ENCODE data around the gene ELF4.
"Not testable (repeated sequence)": the region's sequence is repeated elsewhere in the genome, so short reads cannot be mapped to it uniquely, and the experiment has no call there.

The ELF4 gene

DNA sequence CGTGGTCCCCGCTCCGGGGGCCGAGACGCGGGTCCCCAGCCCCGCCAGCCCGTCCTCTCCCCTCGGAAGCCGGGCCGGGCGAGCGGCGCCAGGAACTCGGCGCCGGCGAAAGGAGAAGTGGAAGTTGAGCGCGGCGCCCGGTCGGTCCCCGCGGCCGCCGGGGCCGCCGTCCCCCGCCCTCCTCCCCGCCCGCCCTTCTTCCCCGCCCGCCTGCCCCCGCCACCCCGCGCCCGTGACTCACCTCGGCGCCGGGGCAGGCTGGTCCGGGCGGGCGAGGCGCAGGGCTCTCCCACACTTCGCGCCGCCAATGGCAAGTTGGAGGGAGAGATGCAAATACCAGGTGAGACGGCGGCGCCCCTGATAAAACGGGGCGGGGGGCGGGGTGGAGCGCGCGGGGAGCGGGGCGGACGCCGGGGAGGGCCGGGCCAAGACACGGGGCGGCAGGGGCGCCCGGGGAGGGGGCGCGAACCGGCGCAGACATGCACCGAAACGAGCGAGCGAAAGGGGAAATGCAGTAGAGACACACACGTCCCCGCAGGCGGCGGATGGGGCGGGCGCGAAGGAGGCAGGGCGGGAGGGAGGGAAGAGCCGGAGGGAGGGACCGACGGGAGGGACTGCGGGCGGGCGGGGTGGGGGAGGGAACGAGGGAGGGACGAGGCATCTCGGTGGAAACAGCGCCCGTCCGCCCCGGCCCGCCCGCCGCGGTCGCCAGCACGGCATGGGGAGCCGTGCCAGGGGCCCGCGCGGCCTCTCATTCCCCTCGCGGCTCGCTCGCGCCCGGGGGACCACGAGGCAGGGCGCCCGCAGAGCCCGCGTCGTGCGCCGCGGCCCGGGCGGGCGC lies at the start of gene ELF4:
Gene ELF4, minus strand, starts transcription at position 119 of the 841 bp plus-strand sequence. CDS start 29,167 bp downstream, outside the sequence.
- DNase-seq, result peak; percentile 16 to 80

DNA sequence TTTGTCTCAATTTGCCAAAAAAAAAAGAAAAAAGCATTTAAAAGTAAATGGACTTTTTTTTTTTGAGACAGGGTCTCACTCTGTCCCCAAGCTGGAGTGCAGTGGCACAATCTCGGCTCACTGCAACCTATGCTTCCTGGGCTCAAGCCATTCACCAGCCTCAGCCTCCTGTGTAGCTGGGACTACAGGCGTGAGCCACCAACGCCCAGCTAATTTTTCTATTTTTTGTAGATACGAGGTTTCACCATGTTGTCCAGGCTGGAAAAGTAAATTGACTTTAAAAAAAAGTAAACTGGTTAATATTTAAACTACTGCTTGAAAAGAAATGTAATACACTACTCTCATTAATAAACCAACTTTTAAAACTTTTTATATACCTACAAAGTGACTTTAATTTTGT lies 49.5 kb upstream of the ELF4 start:
- no peak for DNase-seq

DNA sequence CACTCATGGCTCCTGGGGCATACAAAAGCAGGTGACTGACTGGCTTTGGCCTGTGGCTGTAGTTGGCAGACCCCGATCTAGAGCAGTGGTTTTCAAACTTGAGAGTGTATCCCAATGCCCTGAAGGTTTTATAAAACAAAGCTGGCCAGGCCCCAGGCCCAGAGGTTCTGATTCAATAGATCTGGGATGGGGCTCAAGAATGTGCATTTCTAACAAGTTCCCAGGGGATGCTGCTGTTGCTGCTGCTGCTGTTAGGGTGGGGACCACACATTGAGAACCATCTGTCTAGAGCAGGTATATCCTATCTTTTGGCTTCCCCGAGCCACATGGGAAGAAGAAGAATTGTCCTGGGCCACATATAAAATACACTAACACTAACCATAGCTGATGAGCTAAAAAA lies 48.0 kb upstream of the ELF4 start:
- no peak for DNase-seq

DNA sequence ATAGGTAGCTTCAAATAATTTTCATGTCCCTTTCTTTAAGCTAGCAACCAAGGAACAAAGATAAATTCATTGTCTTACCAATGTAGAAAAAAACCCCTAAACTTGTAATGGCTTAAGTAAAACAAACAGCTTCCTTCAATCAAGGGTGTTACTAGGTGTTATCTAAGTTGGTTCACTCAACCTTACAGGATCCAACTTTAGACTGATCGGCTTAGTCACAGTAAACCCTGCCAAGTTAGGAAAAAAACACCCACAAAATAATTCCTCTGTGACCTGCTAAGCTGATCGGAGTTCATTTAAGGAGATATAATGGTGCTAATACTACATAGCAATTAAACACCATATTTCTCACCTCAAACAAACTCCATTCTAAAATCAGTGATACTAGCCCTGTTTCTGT lies 45.3 kb upstream of the ELF4 start:
- no peak for DNase-seq

DNA sequence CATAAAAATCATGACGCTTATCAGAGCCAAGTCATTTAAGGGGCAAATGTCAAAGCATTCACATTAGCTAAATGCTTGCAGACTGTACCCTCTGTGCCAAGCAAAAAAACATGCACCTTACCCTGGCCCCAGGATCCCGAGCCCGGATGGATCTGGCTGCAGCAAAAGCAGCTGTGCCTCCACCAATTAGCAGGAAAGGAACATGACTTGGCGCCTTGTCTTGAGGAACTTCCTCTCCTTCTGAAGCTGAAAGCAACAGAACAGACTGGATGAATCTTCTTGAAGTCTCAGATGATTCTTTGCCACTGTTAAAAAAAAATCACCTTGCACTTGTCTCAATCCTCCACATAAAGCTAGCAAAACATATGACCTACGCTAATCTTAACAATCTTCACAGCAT lies 37.3 kb upstream of the ELF4 start:
- DNase-seq, result no peak

DNA sequence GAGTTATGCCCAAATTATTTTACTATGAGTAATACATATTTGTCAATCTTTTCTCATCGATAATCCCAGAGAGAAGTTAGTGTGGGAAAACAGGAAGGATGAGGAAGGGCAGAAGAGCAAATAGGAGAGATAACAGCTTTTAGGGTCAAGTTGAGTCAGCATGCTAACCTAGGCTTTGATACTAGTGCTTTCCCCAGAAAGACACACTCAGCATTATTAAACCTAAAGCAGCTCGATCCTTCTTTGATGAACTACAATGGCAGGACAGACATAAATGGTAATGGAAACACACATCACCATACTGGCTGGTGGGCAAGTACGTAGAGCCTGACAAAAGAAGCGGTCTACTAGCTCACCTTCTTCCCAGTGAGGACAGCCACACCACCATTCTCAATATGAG lies 34.8 kb upstream of the ELF4 start:
- no peak for DNase-seq

DNA sequence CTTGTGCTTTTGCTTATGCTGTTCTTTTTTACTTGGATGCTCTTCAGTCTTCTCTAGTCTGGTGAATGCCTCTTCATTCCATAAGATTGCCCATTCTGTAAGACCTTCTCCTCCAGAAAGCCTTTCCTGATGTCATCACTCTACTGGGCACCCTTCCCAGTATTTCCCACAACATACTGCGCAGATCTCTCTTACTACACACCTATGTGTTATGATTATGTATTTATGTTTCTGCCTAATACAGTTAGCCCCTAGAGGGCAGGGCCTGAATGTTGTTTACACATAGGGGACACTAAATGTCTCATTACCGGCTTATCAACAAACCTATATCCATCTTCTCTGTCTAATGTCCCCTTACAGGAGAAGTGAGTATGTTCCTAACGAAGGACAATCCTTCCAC lies 34.2 kb upstream of the ELF4 start:
- DNase-seq, result no peak

DNA sequence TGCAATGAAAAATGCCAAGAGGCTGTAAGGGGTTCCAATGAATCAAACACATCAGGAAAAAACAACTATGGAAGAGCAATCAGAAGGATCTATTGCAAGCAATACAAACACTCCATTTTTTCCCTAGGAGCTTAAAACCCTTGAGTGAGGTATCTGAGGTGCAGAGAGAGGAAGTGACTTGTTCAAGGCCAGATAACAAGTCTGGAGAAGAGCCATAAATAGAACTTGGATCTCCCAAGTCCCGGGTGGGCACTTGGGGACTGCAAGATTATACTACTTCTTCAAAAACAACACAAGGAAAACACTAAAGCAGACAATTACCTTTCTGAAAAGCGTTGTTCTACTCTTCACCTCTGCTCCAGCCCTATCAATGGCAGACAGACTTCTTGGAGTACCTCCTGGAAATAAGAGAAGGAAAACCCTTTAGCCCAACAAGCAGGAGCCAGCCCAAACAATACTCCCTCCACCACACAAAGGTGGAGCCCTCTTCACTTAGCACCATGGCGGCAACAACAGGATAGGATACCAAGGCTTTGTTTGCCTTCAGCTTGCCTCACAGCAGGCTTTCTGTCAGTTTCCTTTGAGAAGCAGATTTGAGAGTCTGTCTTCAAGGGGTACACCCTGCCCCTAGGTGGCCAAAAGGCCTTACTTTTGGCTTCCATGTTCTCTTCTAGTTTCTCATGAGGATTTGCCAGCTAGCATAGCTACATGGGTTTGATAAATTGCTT lies 29.3 kb upstream of the ELF4 start:
- DNase-seq, result no peak

DNA sequence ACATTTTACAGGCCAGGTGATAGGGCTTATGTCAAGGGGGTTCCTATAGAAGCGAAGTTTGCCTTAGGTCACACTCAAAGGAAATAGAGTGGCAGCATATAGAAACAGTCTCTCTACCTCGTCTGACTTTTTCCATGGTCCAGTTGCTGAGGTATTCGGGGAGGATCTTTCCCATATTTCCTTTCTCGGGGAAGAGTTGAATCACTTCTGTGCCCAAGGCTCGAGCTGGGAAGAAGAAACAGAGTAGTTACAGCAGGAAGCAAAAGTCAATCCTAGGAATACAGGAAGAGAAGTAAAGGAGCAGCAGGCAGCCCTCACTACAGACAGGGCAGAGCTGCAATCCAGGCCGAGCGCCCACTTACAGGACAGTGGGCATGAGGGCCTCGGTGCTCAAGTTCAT lies 26.7 kb upstream of the ELF4 start:
- DNase-seq, result no peak

DNA sequence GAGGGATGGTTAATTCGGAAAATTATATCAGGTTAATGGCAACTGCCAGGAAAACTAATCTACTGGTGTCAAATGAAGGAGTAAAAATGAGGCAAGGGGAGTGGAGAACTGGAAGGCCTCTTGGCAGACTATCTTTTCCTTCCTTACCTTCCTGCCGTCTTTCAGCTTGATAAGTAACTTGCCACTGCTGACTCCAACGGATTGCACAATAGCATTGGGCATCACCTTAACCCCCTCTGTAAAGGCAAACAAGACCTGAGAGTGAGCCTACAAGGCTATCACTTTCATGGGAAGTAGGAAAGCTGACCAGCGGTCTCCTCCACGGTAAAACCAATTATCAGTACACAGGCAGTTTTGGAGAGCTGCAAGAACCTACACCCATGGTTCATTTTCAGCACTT lies 26.2 kb upstream of the ELF4 start:
- no peak for DNase-seq

DNA sequence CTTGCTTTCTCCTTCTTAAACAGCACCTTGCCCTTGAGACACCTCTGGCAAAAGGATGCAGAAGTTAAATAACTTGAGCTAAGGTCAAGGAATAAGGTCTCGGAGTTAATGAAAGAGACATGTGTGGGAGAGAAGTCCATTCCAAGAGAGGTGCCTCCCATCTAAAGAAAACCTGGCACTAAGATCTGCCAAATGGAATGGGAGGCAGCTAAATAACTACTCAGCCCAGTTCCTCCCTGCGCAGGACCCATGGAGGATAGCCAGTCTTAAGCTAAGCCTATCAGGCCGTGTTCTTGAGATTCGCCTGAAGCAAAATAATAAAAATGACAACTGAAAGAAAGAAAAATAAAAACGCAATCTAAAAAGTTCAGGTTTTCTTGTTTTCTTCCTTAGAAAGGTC lies 20.7 kb upstream of the ELF4 start:
- DNase-seq, result no peak

DNA sequence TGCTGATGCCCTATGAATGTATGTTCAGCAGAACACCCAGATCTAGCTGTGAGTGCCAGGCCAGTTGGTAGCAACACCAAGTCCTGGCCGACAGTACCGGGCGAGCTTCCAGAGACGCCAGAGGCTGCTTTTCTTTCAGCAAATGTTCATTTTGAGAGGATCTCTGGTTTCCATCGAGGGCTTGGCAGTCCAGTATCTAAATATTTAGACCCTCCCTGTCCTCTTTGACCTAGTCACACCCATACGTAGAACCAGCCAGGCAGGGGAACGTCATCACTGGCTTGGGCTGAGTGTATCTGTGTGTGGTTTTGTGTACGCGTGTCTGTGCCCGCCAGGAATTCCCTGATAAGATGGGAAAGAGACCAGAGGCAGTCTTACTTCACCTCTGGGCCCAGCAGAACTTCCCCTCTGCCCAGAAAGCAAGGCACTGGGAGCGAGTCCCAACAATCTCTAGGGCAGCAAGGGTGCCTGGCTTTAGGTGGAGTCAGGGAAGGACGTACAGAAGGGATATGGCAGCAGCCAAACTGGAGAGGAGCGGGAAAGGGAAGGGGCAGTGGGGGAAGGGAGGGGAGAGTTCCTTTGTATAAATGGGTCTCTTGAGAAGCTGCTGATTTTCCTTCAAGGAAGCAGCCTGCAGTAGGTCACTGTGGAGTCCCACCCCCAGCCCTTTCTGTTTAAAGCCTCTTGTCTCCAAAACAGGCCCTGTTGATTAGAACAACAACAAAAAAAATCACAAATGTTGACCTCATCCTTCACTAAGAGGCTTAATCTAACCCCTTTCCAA lies 15.0 kb upstream of the ELF4 start:
- DNase-seq, result no peak

DNA sequence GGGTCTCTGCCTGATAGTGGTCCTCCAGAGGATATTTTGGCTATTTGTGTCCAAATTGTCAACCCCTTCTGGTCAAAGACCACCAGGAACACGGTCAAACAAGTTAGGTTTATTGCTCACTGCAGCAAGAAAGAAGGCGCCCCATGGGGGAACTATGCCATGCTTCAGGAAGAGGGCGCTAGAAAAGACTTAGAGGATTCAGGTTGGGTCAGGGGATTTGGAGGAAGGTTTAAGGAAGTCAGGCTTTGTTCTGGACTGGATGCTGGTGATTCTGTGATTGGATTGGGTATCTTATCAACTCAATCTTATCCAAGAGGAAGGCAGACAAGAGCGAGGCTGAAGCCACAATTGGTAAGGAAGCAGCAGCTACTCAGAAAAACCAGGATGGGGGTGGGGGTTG lies 14.3 kb upstream of the ELF4 start:
- DNase-seq, result no peak

DNA sequence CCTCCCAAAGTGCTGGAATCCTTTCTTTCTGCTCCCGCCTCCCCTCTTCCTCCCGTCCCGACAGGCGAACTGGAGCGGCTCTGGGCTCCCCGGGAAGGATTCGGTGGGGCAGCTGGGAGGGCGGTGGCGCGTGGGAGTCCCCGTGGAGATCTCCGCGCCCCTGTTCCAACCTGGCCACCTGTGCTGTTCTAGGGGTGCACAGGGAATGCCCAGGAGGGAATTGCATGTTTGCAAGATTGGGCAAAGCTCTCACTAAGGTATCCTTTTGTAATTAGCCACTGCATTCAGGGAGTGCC lies 11.2 kb upstream of the ELF4 start:
- no peak for DNase-seq

DNA sequence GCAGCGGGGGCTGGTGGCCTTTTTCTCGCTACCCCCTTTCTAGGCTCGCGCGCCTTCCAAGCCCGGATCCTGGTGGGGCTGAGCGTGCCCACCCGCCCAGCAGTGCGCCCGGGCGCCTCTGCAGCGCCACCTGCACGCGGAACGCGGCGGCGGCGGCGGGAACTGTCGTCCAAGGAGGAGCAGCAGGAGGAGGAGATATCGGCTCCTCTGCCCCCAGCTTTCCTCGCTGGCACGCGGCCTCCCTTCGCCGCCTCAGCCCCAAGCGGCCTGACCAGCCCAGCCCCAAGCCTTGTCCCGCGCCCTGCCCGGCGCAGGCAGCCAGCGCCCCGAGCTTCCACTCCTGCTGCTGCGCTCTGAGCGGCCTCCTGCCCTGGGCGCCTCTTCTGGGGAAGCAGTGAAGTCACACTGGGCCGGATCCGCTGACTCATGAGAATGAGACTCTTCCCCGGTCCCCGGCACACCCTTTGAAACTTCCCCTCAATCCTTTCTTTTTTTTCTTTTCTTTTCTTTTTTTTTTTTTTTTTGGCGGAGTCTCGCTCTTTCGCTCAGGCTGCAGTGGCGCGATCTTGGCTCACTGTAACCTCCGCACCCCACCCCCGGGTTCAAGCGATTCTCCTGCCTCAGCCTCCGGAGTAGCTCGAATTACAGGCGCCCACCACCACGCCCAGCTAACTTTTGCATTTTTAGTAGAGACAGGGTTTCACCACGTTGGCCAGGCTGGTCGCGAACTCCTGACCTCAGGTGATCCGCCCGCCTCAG lies 10.6 kb upstream of the ELF4 start:
- peak; percentile 21 to 76 for DNase-seq

DNA sequence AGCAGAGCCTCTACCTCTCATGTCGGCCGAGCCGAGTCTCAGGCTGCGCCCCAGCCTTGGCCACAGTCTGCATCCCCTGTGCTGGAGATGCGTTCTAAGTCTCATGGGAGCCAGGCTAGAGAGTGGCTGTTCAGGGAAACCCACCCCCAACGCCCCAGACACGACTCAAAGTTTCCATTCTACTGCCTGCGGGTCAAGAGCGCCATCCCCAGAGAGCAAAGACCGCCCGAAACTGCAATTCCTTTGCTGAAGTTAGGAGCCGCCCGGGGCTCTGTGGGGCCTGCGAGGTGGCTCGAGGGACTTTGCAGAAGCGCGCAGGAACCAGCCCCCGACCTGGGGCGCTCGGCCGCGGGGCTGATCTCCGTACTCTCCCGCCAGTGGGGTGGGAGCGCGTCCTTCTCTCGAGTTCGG lies 10.0 kb upstream of the ELF4 start:
- peak in 1 of 2 experiments; percentile 57 for DNase-seq

DNA sequence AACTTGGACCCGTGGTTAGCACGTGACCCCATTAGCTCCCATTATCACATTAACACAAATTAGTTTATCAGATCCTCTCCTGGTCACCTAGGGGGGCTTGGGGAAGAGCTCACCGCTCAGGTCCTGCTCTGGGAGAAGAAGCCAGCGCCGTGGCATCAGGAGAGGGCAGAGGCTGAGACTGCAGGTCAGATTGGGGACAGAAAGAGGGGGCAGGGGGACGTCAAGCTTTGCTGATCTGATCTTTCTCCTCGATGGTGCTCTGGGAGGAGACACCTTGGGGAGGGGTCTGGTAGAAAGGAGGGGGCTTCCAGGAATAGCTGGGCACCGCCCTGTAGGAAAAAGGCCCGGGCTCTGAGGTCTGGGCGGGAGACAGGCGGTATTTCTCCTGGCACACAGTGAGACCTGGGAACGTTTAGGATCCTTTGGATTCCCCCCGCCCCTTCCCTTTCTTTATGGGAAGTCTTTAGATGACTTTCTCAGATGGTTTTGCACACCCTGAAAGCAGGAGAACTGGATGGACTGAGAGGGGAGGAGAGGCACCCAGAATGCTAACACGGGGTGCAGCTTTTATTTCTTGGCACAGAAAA lies 9.1 kb upstream of the ELF4 start:
- no peak for DNase-seq

DNA sequence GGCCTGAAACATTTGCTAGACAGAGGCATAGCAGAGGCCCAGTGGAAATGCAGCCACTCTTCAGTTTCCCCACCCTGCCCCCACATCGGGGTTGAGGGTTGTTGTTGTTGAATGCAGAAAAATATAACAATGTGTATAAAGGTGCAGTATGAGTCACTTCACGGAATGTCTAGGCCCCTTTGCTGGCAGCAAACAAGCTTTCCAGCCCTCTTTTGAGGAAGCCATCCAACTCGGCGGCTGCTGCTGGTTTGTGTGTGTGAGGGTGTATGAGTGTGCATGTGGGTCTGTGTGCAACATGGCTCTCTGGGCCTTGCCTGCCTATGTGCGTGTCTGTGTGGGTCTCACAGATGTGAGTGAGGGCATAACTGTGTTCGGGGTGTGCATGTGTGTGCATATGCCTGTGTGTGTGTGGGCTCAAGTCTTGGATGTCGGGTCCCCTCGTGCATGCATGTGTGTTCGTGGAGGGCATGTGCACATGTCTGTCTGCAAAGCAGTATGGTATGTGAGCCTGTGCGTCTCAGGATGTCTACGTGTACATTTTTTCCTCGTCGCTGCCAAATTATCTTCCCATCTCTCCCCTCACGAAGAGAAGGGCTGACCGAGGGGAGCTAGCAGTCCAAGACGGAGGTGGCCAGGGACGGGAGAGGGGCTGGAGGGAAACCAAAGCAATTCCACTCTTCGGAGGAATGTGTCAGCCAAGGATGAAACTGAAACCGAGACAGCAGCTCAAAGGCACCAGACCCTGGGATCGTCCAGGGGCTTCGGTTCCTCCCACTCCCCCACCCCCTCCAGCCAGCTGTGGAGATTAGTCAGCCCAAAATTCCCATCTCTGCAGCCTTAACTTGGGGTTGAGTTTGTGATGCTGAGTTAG lies 8.4 kb upstream of the ELF4 start:
- DNase-seq, result no peak

DNA sequence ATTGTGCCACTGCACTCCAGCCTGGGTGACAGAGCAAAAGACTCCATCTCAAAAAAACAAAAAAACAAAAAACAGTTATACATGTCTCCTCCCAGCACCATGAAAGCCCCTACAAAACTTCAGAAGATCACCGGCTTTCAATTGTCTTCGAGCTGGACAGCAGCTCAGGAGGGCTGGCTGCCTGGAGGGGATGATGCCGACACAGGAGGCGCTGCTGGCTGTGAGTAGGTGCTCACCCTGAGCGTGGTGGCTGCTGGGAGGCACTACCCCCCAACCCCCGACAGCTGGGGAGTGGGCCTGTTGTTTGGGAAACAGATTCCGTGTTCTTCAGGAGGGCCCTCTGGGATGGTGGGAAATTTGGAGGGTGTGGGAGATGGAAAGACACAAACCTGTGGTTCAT lies 6.9 kb upstream of the ELF4 start:
- DNase-seq, result no peak

DNA sequence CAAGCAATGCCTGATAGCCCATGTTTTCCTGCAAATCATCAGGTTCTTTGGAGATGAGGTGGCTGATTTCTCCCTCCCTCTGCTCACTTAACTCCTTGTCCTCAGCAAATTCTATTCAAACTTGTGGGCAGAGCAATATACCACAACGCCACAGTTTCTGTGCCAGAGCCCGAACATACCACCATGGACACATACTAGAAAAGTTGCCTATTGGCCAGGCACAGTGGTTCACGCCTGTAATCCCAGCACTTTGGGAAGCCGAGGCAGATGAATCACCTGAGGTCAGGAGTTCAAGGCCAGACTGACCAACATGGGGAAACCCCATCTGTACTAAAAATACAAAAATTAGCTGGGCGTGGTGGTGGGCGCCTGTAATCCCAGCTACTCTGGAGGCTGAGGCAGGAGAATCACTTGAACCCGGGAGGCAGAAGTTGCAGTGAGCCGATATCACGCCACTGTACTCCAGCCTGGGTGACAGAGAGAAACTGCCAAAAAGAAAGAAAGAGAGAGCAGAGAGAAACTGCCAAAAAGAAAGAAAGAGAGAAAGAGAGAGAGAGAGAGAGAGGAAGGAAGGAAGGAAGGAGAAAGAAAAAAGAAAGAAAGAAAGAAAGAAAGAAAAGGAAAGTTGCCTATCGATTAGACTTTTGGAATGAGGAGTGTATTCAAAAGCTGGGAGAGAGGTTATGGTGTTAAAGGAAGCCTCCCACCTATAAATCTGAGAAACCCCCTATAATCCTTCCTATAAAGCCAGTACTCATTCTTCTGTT lies 5.0 kb upstream of the ELF4 start:
- not testable (repeated sequence) for DNase-seq

DNA sequence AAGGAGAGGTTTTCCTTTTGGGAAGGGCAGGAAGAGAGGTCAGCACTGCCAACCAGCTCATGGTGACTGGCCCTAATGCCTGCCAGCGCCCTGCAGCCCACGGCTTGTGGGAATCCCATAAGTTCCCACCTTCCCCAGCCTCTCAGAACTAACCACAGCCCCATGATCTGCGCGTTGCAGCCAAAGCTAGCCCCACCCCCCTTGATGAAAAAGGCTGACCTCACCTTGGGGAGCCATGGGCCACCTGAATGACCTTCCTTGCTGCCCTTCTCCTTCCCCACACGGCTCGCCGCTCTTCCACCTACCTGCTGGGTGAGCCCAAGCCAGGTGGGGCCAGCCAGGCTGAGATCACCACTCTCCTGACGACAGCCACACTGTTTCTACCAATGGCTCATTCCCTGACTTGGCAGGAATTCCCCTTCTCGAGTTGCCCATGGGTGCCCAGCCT lies 3.9 kb upstream of the ELF4 start:
- no peak for DNase-seq

Measured in NCI-H526 (cell line).